MM.1S (cell line): ENCODE measurements around the gene RANBP9.

Source experiments
- EZH2 ChIP-seq: fragments of 300-600 bp; sonication (generic); optimal IDR thresholded peaks from 2 replicates; pipeline ENCODE3; 2017; ENCODE audit warnings: low read depth, mild to moderate bottlenecking, antibody characterized with exemption, low read length, mixed read lengths
- EZH2phosphoT487 ChIP-seq: fragments of 300-600 bp; sonication (generic); IDR thresholded peaks from 2 replicates; pipeline ENCODE4 v1.6.1; 2018; ENCODE audit warnings: antibody characterized with exemption, low read length
- TF ChIP-seq, protein P1 (sequence below): fragments of 300-600 bp; sonication (generic); IDR thresholded peaks from 2 replicates; pipeline ENCODE4 v1.5.1; 2016; ENCODE audit warnings: antibody characterized with exemption, low read length, mixed read lengths

DNA sequence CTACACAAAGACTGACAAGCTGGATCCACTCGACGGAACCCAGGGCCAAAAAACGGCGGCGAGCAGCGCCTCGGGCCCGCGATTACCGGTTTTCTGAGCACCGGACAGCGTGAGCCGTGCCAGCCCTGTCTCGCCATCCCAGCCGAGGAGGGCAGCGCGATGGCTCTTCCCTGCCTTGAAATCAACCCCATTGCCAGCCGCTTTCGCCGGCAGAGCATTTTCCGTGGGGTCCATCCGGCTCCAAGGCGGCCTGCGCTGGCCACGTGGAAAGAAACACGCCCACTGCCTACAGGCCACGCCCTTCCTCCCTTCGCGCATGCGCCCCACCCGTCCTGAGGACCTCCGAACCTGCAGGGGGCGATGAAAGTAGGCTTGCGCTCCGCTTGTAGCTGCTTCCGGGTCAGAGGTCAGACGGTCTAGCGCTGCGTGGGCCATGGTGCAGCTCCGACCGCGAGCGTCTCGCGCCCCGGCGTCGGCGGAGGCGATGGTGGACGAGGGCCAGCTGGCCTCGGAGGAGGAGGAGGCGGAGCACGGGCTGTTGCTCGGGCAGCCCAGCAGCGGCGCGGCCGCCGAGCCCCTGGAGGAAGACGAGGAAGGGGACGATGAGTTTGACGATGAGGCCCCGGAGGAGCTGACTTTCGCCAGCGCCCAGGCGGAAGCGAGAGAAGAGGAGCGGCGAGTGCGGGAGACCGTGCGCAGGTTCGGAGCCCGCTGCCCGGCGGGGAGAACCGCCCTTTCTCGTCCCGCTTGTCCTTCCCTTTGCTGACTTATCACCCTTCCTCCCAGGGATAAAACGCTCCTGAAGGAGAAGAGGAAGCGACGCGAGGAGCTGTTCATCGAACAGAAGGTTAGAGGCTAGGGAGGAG lies 96.5 kb downstream of the RANBP9 start, which contains the start of gene NOL7:
- TF ChIP-seq, protein P1, sequence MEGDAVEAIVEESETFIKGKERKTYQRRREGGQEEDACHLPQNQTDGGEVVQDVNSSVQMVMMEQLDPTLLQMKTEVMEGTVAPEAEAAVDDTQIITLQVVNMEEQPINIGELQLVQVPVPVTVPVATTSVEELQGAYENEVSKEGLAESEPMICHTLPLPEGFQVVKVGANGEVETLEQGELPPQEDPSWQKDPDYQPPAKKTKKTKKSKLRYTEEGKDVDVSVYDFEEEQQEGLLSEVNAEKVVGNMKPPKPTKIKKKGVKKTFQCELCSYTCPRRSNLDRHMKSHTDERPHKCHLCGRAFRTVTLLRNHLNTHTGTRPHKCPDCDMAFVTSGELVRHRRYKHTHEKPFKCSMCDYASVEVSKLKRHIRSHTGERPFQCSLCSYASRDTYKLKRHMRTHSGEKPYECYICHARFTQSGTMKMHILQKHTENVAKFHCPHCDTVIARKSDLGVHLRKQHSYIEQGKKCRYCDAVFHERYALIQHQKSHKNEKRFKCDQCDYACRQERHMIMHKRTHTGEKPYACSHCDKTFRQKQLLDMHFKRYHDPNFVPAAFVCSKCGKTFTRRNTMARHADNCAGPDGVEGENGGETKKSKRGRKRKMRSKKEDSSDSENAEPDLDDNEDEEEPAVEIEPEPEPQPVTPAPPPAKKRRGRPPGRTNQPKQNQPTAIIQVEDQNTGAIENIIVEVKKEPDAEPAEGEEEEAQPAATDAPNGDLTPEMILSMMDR = peak; percentile 91
- TF ChIP-seq EZH2phosphoT487 (no peak), EZH2 (no peak)
